GM21390 (cell line): ENCODE data around the gene ARHGAP5.
A peak's percentile ranks its signal among the peaks of the same experiment; 100 is the strongest.

Experiments
- ATAC-seq: cut with Tn5 transposase; IDR thresholded peaks from one replicate; pipeline ENCODE4 v1.9.1; 2021; ENCODE audit not compliant: unreplicated experiment

ARHGAP5 gene

GRCh38 chr14:32077081-32078022 is at the start of gene ARHGAP5:
Gene ARHGAP5 (plus strand): TSS chr14:32077304. CDS start chr14:32090670, 13,366 bp downstream.
- ATAC-seq, result peak; percentile 45

GRCh38 chr14:32028599-32028998 is 48.5 kb upstream of the ARHGAP5 start:
- no peak for ATAC-seq

- ATAC-seq, result no peak
Observed at GRCh38 chr14:32033543-32033942, 43.6 kb upstream of the ARHGAP5 start.

GRCh38 chr14:32038876-32039275 is 38.2 kb upstream of the ARHGAP5 start:
- no peak for ATAC-seq

GRCh38 chr14:32039401-32040030 is 37.6 kb upstream of the ARHGAP5 start:
- ATAC-seq, result no peak

GRCh38 chr14:32043624-32044023 is 33.5 kb upstream of the ARHGAP5 start:
- no peak for ATAC-seq

GRCh38 chr14:32044454-32044853 is 32.6 kb upstream of the ARHGAP5 start:
- no peak for ATAC-seq

GRCh38 chr14:32047791-32048190 is 29.3 kb upstream of the ARHGAP5 start:
- ATAC-seq, result no peak

- no peak for ATAC-seq
Observed at GRCh38 chr14:32049361-32050088, 27.6 kb upstream of the ARHGAP5 start.

- no peak for ATAC-seq
Observed at GRCh38 chr14:32050878-32051277, 26.2 kb upstream of the ARHGAP5 start.

GRCh38 chr14:32054536-32054935 is 22.6 kb upstream of the ARHGAP5 start:
- no peak for ATAC-seq

GRCh38 chr14:32055175-32055574 is 21.9 kb upstream of the ARHGAP5 start:
- no peak for ATAC-seq

GRCh38 chr14:32059702-32060101 is 17.4 kb upstream of the ARHGAP5 start:
- ATAC-seq, result no peak

GRCh38 chr14:32064931-32065330 is 12.2 kb upstream of the ARHGAP5 start:
- no peak for ATAC-seq

GRCh38 chr14:32068708-32069107 is 8.4 kb upstream of the ARHGAP5 start:
- ATAC-seq, result no peak

GRCh38 chr14:32070282-32070681 is 6.8 kb upstream of the ARHGAP5 start:
- ATAC-seq, result no peak

- ATAC-seq, result no peak
Observed at GRCh38 chr14:32072676-32073075, 4.4 kb upstream of the ARHGAP5 start.

GRCh38 chr14:32073537-32074189 is 3.4 kb upstream of the ARHGAP5 start:
- no peak for ATAC-seq

- no peak for ATAC-seq
Observed at GRCh38 chr14:32074887-32075572, 2.1 kb upstream of the ARHGAP5 start.

- ATAC-seq, result no peak
Observed at GRCh38 chr14:32075672-32076277, 1.3 kb upstream of the ARHGAP5 start.
